GM21529 (cell line): Measurements from ENCODE around the gene FRG1.
"Not testable (repeated sequence)": the region's sequence is repeated elsewhere in the genome, so short reads cannot be mapped to it uniquely, and the experiment has no call there.

Source experiments
- ATAC-seq: cut with Tn5 transposase; IDR thresholded peaks from one replicate; pipeline ENCODE4 v1.9.1; 2021; ENCODE audit not compliant: unreplicated experiment

Gene FRG1

DNA sequence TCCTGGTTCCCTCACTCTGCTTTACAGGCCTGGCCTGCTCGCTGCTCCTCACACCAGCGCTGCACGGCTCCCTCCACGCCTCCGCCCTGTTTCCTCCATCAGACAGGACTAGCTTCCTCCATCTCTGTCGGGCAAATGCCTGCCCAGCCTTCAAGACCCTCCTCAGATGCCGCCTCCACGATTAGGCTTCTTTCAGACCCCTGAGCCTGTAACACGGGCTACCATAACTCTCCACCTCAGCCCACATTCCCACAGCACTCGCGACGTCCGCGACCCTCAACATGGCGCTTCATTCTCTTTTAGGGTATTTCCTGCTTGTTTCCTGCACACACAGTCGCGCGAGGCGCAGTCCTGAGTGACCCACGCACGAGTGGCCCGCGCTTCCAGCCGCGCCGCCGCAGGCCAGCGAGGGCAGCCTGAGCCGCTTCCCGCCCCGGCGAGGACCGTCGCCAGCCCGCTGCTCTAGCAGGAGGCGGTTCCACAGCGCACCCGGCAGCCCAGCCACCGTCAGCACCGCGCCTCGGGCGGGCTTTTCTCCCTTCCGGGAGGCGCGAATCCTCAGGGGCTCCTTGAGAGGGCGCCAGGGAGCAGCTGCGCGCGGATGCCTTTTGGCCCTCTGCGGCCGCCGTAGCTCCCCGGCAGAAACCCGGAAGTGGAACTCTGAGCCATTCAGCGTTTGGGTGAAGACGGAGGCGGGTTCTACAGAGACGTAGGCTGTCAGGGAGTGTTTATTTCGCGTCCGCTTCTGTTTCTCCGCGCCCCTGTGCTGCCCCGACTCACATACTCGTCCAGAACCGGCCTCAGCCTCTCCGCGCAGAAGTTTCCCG is at the start of gene FRG1:
FRG1 (plus strand) TSS at position 695 of the 827 bp plus-strand sequence. CDS start 138 bp downstream, outside the sequence.
- peak; percentile 99 for ATAC-seq

DNA sequence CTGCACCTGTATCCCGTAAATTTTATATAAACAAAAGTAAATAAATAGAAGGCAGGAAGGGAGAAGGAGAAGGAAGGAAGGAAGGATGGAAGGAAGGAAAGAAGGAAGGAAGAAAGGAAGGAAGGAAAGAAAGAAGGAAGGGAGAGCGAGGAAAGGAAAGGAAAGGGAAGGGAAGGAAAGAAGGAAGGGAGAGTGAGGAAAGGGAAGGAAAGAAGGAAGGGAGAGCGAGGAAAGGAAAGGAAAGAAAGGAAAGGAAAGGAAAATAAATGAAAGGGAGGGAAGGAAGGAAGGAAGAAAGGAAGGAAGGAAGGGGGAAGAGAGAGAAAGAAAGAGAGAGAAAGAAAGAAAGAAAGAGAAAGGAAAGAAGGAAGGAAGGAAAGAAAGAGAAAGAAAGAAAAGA is 43.0 kb upstream of the FRG1 start:
- ATAC-seq = no peak

DNA sequence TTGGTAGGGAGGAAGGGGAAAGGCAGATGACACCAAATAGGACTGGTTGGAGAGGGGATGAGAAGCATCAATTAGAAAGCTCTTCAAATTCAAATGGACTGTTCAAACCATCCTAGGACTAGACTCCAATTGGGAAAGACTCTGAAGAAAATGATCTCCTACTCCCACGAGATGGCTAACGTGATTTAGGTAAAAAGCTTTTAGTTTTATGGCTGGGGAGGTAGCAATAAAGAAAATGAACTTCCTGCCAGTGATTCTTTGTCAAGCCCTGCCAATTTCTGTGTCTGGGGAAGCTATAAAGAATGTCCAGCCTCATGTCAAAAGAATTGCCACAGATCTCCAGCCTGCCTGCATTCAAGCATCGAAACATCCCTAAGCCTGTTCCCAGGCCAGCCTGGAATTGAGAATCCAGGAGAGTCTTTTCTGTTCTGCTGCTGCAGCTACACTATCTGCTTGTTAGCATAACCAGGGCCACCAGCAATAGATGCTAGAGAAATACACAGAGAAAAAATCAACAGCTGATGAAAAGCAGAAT is 41.1 kb upstream of the FRG1 start:
- ATAC-seq = not testable (repeated sequence)

- peak; percentile 89 for ATAC-seq
Measured at GRCh38 chr4:189904420-189905027, 36.1 kb upstream of the FRG1 start.

DNA sequence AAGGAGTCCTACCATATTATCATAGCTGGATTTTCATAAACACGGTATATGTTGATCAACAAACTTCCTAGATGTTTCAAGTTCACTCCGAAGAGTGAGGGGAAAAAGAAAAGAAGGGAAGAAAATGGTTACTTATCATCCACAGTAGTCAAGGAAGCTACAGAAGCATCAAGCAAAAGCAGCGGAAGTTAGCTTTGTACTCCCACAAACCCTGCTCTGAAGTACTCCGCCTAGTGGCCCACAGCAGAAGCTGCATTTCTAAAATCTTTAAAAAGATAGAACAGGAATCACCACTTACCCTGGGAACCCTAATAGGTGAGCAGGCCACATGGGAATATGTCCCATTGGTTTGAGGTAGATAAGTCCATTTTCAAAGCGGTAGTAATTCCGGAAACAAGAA is 28.5 kb upstream of the FRG1 start:
- no peak for ATAC-seq

DNA sequence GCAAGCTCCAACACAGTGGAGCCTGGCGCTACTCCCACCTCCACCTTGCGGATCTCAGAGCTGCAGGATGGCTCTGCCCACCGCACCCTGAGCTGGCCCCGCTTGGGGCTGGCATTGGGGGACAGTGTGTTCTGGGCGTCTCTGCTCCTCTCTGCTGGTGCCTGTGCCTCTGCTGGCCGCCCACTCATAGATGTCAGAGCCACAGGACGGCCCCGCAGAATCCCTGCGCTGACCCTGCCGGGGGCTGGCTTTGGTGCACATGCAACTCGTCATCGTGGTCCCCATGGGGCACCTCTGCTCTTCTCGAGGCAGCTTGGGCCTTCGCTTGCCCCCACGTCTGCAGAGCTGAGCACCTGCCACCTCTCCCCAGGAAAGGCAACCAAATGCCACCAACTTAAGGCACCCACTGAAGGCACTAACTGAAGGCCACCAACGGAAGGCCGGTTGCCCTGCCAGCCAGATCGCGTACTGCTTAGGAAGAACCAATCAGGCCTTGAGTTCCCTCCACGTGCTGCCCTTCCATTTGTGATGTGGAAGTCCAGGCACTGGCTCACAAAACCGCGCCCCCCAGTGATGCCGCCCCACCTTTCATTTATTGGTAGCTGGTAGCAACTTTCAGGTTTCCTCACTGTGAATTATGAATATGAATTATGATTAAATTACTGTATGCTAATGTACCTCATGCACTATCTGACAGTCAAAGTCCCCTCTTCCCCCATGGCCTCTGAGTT is 23.3 kb upstream of the FRG1 start:
- no peak for ATAC-seq

DNA sequence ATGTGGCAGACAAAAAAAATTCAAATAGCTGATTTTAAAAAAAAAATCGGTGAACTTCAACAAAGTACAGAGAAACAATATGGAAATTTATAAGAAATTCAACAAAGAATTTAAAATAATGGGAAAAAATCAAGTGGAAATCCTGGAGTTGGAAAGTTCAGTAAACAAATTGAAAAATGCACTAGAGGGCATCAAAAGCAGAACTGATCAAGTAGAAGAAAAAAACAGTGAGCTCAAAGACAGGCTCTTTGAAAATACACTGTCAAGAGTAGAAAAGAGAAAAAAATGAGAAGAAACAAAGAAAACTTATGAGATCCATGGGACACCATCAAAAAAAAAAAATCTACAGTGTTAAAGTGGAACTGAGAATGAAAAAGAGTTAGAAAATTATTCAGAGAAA is 19.6 kb upstream of the FRG1 start:
- ATAC-seq = no peak

DNA sequence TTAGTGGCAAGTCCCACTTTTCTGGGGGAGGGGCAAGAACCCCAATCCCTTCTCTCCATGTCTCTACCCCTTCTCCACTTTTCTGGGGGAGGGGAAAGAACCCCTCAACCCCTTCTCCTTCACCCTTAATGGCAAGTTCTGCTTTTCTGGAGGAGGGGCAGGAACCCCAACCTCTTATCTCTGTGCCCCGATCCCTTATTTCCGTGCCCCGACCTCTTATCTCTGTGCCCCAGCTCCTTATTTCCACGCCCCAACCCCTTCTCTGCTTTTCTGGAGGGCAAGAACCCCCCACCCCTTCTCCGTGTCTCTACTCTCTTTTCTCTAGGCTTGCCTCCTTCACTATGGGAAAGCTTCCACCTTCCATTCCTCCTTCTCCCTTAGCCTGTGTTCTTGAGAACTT is 13.9 kb upstream of the FRG1 start:
- ATAC-seq = not testable (repeated sequence)

DNA sequence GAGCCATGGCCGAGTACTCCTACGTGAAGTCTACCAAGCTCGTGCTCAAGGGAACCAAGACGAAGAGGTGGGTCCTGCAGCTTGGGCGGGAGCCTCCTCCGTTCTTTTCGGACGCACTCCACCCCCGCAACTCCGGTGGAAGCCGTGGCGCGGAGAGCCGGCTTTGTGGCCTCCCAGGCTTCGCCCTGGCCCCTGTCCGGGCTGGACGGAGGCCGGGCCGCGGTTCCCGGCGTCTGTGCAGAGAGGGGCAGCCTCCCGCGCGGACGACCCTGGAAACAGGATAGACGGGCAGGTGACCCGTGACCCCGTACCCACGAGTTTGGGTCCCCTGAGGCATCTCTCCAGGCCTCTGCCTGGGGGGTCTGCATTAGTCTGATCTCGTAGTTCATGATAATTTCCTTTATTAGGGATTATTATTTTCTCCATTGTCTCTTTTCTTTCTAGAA is 356 bp downstream of the FRG1 start:
- no peak for ATAC-seq

DNA sequence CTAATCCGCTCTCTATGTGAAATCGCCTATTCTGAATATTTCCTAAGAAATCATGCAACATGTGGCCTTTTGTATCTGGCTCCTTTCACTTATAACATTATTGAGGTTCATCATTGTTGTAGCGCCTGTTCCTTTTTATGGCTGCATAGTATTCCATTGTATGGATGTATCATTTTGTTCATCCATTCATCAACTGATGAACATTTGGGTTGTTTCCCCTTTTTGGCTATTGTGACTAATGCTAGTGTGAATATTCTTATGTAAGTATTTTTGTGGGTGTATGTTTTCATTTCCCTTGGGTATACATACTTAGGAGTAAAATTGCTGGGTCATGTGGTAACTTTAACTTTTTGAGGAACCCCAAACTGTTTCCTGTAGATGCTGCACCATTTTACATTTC is 1.7 kb downstream of the FRG1 start:
- ATAC-seq = not testable (repeated sequence)

GRCh38 chr4:189944077-189944476 is 3.4 kb downstream of the FRG1 start:
- ATAC-seq = not testable (repeated sequence)

- not testable (repeated sequence) for ATAC-seq
Measured at GRCh38 chr4:189946906-189947305, 6.2 kb downstream of the FRG1 start.

DNA sequence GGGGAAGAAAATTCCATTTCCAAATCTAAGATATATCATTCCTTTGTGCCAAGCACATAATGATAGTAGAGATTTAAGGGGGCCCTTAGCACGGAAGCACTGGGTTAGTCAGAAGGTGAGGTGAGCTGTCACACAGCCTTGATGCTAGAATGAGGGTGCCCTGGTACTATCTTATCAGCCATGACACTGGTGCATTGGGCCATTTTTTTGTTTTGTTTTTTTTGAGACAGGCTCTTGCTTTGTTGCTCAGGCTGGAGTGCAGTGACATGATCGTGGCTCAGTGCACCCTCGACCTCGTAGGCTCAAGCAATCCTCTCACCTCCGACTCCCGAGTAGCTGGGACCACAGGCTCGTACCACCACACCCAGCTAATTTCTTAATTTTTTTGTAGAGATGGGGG is 7.8 kb downstream of the FRG1 start:
- ATAC-seq = not testable (repeated sequence)

GRCh38 chr4:189969291-189969690 is 28.6 kb downstream of the FRG1 start:
- not testable (repeated sequence) for ATAC-seq

DNA sequence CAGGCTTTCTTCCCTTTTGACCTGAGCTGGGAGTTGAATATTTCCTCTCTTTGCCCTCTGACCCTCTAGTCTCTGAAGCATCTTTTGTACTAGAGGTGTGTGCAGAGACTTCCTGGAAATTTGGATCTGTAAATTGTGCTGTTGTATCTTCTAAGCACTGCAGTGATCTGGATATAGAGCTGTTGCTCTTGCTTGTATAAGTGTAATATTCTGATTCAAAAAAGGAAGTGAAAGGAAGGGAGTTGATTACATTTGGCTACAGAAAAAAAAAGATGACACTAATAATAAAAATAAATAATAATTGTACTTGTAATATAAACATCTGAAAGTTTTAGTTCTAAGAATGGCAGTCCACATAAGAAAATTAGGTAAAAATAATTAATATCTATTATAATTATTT is 33.0 kb downstream of the FRG1 start:
- no peak for ATAC-seq

- no peak for ATAC-seq
Measured at GRCh38 chr4:189974056-189974455, 33.4 kb downstream of the FRG1 start.

- ATAC-seq = no peak
Measured at GRCh38 chr4:189979196-189980047, 38.8 kb downstream of the FRG1 start.

DNA sequence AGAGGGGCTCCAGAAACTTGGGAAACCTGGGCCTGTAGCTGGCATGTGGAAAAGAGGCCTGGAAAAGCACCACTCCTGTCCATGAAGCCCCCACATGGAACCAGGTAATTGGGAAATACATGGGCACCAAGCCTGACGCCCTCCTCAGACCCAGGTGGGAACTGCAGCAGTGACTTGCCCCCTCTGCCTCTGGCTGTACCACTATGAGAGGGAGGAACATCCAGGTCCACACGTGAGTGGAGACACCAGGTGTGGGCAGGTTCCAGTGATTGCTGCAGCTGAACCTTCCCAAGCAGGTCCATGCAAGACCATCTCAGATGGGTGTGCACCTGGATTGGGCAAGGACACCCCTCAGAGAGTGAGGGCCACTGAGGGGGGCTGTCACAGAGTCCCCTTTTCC is 39.6 kb downstream of the FRG1 start:
- ATAC-seq = not testable (repeated sequence)

- no peak for ATAC-seq
Measured at GRCh38 chr4:189981970-189982369, 41.3 kb downstream of the FRG1 start.

DNA sequence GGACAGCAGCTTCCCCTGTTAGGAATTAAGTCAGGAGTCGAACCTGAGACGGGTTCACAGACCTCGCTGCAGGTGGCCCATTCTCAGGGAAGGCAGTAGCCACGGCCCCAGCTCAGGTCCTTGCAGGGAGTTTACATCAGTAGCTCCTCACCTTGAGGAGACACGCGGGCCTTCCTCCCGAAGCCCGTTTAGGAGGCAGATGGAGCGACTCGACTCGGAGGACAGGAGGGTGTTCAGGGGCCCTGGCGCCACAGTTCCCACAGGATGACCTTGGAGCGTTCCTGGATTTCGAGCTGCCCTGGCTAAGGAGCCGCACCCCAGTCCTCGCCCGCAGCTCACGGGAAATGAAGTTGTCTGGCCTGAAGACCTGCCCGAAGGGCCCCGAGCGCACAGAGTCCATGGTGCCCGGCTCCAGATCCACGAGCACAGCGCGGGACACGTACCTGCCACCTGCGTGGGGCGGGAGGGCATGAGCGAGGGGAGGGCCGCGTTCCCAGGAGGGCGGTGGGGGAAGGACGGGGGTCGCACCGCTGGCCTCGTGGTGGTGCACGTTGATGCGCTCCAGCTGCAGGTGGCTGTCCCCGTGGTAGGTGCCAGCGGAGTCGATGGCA is 43.3 kb downstream of the FRG1 start:
- ATAC-seq = not testable (repeated sequence)
